Measurements from ENCODE around the gene DIS3L2.
"Not testable (repeated sequence)": the region's sequence is repeated elsewhere in the genome, so short reads cannot be mapped to it uniquely, and the experiment has no call there.

DIS3L2 gene

DNA sequence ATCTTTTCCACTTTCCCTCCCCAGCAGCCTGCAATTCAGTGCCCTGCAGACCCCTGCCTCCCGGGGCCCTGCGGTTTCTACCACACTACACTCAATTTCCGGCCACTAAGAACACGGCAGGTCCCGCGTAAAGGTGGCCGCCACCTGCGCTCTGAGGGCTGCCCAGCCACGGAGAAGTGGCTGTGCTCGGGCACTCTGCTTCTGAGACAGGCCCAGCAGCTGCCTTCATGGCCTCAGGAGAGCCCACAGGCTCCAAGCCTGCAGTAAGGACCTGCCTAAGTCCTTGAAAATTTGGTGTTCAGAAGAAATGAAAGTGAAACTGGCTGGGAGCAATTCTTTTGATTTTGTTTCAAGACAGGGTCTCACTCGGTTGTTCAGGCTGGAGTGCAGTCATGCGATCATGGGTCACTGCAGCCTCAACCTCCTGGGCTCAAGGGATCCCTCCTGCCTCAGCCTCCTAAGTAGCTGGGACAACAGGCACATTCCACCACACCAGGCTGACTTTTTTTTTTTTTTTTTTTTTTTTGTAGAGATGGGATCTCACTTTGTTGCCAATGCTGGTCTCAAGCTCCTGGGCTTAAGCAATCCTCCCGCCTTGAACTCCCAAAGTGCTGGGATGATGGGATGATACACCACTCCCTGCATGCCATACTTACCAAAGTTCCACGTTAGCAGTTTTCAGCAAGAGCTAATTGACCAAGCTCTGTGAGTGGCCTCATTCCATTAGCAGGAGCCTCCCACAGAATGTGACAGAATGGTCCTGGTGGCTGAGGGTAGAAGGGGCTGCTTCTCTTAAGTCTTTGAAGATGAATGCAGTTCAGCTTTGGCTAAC lies 402.5 kb downstream of the DIS3L2 start:
- DNase-seq = no peak

DNA sequence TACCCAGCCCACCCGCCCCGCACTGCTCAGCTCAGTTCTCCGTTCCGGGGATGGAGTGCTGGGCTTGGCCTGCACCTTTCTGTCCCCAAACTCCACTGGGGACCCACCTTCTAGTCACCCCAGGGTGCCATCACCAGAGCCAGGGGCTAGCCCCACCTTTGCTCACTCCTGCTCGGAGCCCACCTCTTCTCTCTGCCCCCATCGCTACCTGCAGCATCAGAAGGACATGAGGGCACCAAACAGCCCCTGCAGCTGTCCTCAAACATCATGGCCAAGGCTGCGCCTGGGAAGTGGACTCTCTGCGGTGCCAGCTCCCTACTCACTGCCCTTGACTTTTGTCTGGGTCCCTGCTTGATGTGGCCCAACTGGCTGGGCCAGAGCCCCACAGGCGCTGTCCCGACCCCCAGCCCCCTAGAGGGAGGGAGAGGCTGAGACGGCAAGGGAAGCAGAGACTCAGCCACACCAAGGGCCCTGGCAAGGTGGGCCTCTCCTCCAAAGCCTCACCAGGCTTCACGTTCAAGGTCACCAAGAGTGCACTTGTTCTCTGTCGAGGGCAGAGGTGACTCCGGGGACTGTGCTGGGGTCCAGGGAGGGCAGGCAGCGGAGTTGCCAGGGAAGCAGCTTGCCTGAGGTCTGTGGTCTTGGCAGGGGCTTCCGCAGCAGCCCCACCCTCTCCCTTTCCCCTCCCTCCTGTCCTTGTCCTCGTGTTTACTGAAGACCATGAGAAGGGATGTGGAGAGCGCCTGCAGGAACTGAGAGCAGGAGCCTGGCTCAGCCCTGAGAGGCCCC lies 403.5 kb downstream of the DIS3L2 start:
- not testable (repeated sequence) for DNase-seq

GRCh38 chr2:232365621-232366321 lies 404.3 kb downstream of the DIS3L2 start:
- DNase-seq = peak; percentile 83 to 88

DNA sequence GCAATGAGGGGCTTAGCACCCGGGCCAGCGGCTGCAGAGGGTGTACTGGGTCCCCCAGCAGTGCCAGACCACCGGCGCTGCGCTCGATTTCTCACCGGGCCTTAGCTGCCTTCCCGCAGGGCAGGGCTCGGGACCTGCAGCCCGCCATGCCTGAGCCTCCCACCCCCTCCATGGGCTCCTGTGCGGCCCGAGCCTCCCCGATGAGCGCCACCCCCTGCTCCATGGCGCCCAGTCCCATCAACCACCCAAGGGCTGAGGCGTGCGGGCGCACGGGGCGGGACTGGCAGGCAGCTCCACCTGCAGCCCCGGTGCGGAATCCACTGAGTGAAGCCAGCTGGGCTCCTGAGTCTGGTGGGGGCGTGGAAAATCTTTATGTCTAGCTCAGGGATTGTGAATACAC lies 404.9 kb downstream of the DIS3L2 start:
- peak; percentile 69 to 79 for DNase-seq

- DNase-seq = no peak
Observed at GRCh38 chr2:232367016-232367415, 405.5 kb downstream of the DIS3L2 start.

DNA sequence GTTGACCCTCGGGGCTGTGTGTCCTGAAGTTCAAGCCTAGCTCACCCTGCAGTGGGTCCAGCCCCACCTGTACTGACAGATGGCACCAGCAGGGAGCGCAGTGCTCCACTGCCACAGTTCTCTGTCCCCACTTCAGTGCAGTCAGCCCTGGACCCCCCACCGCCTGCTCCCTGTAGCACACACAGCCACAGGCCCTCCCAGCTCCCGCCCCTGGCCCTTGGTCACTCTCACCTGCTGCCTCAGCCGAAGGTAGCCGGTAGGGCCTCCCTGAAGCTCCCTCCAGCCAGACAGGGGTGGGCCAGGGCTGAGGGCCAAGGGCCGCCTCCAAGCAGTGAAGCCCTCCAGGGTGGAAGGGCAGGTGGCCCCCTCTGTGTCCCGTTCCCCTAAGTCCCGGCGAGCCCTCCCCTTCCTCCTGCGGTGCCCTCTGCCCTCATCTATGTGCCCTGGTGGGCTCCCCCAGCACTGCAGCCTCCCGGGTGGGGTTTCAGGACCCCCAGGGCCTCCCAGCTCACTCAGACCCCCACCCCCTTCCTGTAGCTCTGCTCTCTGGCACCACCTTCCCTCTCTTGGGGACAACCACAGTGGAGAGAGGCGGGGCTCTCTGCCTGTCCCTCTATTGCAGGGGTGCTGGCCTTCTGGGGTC lies 406.2 kb downstream of the DIS3L2 start:
- DNase-seq = peak; percentile 15 to 62

DNA sequence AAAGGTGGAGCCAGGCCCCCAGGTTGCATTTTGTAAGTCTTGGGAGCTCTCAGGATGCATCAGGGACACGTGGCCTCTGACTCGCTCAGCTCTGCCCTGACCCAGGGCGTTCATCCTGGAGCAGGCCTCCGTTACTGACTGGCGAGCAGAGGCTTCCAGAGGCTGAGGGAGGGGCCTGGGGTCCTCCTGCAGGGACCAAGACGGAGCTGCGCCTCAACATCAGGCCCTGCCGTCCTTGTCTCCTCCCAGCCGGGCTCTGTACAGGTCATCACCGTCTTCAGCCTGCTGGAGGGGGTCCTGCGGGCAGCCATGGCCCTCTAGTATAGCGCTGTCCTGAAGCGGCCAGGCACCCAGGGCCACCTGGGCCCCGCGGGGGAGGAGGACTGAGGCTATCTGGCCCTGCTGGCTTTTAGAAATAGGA lies 406.8 kb downstream of the DIS3L2 start:
- no peak for DNase-seq

- no peak for DNase-seq
Observed at GRCh38 chr2:232369126-232369951, 407.8 kb downstream of the DIS3L2 start.

GRCh38 chr2:232370007-232370406 lies 408.5 kb downstream of the DIS3L2 start:
- DNase-seq = peak in 1 of 2 experiments; percentile 13

DNA sequence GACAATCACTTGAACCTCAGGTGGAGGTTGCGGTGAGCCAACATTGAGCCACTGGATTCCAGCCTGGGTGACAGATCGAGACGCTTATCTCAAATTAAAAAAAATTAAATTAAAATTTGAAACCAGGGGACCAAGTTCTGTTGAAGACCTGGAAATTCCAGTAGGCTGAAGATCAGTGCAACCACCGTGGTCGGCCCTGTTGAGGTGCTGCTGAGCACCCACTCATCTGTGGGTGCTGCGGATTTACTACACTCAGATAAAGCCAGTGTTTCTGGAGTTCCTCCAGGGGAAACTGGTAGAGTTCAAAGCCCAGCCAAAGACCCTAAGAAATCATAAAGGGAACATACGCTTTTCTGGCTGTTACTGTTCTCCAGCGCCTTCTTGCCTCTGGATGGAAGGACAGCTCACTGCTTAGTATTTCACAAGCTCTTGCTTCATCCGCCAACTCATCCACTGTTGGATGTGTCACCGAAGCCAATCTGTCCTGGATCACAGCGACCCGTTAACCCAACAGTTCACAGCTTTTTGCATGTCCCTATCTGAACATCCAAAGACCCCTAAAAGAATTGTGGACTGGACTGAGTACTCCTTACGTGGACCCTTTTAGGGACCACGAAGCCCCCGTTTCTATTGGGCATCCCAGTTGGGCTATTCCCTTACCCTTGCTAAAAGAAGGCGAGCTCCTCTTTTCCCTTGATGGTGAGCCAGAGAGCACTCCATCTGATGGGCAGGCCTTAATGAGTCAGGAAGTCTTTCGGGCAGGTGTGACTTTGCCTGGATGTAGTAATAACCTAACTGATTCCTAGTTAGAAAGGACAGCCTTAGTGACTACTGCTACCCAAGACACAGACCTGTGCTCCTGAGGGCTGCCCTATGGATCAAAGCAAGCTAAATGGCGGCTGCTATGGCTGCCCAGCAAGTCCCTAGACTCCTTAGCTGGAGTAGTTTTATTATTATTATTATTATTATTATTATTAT lies 411.0 kb downstream of the DIS3L2 start:
- DNase-seq = no peak

- no peak for DNase-seq
Observed at GRCh38 chr2:232374356-232374755, 412.8 kb downstream of the DIS3L2 start.

GRCh38 chr2:232375164-232375563 lies 413.7 kb downstream of the DIS3L2 start:
- no peak for DNase-seq

- DNase-seq = no peak
Observed at GRCh38 chr2:232376260-232376659, 414.7 kb downstream of the DIS3L2 start.

- DNase-seq = no peak
Observed at GRCh38 chr2:232376713-232377112, 415.2 kb downstream of the DIS3L2 start.

GRCh38 chr2:232377319-232377718 lies 415.8 kb downstream of the DIS3L2 start:
- DNase-seq = no peak

- DNase-seq = no peak
Observed at GRCh38 chr2:232377841-232378734, 416.6 kb downstream of the DIS3L2 start.

- not testable (repeated sequence) for DNase-seq
Observed at GRCh38 chr2:232378735-232379151, 417.2 kb downstream of the DIS3L2 start, which contains the start of gene ALPP. Gene ALPP (plus strand): TSS chr2:232378751. CDS start chr2:232378803, 52 bp downstream.

DNA sequence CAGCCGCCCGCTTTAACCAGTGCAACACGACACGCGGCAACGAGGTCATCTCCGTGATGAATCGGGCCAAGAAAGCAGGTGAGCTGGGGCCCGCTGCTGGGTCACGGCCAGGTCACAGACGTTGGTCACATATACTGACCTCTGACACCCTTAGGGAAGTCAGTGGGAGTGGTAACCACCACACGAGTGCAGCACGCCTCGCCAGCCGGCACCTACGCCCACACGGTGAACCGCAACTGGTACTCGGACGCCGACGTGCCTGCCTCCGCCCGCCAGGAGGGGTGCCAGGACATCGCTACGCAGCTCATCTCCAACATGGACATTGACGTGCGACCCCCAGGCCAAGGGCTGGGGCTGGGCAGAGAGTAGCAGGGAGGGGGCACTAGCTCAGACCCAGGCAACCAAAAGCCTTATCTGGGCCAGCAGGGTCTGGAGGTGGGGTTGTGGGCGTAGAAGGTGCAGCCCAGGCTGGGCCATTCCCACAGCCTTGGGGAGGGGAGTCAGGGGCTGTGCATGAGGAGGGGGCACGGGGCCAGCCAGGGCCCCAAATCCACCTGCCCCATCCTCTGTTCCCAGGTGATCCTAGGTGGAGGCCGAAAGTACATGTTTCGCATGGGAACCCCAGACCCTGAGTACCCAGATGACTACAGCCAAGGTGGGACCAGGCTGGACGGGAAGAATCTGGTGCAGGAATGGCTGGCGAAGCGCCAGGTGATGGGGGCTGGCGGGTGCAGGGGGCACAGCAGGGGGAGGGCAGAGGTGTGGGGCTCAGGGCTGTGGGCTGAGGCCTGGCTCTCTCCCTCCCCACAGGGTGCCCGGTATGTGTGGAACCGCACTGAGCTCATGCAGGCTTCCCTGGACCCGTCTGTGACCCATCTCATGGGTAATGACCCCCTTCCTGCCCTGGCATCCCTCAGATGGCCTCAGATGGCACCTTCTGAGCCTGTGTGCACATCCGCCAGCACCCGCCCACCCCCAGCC lies 418.4 kb downstream of the DIS3L2 start:
- DNase-seq = not testable (repeated sequence)
